NCI-H748 (cell line): ENCODE data around the gene ATP10B.

Source experiments
- DNase-seq: peaks from one replicate; lab custom pipeline; 2025; ENCODE audit not compliant: unreplicated experiment; lab: John Stamatoyannopoulos, UW

Gene ATP10B

DNA sequence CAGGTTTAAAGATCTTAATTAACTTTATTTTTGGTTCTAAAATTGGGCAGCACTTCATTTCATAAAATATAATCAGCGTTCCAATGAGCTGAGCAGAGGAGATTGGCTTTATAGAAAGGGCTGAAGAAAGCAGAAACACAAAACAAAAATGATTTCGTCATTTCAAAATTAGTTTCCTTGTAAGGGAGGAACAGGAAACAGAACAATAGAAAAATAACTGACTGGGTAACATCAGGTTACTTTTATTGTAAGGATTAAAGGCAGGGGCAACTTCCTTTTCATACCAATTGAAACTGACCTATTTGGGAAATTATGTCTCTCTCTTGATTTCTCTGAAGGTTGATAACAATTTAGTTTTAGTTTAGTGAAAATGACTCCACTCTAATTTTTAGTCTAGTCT lies 157.1 kb downstream of the ATP10B start:
- DNase-seq = no peak

DNA sequence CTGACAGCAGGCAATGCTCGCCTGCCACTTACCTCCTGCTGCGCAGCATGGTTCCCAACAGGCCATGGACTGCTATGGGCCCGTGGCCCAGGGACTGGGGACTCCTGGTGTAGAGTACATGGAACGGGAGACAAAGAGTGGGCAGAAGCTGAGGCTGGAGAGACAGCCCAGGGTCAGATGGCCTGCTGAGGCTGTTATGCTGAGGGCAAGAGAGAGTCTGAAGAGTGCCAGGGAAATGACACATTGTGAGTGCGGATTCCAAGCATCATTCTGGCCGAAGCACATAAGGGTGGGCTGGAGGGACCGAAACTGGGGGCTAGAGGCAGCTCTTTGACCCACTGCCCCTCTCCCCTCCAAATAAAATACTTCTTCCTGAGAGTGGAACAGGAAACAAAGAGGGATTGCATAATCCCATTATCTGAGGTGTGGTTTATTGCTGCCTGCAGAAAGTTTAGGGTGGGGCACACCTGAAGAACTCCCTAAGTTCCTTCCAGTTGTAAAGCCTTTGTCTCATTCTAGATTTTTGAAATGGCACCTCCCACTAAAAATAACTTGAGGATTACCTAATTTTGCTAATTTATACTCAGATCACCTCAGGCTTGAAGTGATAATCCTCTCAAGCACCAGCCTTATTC lies 158.1 kb downstream of the ATP10B start:
- DNase-seq = no peak

DNA sequence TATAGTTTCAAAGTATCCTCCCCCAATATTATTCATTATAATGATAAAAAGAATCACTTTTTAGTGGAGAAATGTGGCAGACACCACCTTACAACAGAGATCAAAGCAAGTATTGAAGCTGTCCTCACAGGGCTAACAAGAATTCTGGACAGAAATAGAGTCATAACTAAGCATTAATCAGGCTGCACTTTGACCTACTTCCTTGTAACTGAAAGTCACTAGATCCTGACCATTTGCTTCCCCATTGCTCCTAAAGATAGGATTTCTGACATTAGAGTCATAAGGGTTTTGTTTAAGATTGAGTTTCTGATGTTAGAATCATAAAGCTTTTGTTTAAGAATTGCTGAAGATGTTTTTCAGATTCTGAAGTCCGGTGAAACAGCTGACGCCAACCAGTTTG lies 159.7 kb downstream of the ATP10B start:
- DNase-seq = no peak

DNA sequence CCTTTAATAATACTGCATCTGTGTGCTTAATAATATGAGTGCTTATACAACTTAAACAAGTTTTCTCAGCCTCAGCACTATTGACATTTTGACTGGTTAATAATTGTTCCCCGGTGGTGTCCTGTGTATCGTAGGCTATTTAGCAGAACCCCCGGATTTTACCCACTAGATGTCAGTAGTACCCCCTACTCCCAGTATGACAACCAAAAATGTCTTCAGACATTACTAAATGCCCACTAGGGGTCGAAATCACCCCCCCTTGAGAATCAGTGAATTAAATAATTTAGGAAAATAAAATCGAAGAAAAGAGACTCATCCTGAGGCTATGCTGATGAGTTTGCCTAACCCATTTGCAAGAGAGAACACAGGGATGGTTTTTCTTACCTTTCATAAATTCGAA lies 166.3 kb downstream of the ATP10B start:
- DNase-seq = peak; percentile 34

DNA sequence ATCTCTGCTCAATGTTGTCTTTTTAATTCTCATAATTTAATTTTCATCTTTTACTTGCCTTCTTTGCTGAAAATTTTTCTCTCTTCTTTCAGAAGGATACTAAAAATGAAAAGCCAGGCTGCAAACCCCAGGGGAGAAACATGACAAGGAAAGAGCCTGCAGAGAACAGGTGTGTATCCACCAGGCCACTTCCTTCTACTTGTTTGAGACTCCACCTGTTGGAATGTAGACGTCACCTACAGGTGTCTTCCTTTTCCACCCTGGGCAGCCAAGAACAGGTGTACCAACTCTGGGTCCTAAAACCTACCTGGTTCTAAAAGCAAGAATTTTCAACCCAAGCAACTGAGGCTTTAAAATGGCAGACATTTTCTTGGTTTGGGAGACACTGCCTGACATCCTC lies 166.8 kb downstream of the ATP10B start:
- DNase-seq = no peak

DNA sequence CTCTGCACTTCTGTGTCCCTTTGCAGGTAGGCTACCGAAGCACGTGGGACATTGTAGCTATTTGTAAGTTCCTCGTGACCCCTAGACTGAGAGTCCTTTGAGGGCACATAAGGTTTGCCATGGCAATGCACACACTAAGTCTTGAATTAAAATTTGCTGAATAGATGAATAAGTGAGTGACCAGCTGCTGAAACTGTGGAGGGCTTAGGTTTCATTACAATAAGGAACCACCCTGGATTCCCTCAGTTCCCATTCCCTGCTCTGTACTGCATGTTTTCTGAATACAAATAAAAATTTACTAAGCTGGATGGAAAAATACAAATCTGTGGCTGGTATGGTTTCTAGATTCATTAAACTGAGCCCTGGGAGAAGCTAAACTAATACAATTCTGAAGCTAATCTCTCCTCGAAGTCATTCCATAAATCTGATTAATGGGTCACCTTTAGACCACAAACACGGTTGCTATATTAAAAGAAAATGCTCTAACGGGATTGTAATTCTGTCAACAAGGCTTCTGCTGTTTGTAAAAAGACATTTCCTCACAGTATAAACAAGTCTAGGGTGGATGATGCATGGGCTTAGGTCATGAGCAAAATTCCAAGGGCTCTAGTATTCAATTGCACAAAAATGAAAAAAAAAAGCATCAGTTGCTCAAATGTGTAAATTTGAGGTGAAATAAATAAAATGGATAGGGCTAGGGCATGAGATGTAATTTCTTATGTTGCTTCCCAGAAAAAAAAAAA lies 172.3 kb downstream of the ATP10B start:
- DNase-seq = no peak

DNA sequence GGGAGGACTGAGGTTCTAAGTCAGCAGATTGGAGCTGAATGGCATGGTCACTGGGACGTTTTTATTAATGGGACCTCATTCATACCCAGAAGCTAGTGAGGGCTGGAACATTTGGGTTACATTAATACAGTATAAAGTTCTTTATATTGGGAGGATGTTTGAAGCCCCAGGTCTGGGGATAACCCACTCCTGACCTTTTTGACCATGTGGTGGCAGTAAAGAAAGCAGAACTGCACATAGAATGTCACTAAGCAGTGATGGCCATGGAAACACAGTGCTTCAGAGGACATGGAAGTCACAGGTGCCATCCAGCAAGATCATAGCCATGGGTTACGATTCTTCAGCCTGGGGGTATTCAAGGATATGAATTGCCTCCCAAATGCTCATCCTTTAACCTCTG lies 176.0 kb downstream of the ATP10B start:
- DNase-seq = peak; percentile 13

DNA sequence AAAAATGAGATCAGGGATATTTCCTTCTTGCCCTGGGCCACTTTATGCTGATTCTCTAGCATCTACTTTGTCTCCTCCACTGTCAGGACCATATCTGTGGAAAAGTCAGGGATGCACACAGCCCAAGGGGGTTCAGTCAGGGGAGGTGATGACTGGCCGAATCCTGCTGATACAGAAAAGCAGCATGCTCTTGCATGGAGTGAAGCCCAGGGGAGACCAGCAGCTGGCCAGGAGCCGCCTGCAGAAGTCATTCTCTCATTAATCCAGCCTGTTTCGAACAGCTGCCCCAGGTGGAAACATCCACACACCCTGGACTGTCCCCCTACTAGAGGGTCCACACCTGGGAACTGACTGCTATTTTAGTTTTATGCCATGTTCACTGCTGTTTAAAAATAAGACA lies 177.1 kb downstream of the ATP10B start:
- peak; percentile 51 for DNase-seq

DNA sequence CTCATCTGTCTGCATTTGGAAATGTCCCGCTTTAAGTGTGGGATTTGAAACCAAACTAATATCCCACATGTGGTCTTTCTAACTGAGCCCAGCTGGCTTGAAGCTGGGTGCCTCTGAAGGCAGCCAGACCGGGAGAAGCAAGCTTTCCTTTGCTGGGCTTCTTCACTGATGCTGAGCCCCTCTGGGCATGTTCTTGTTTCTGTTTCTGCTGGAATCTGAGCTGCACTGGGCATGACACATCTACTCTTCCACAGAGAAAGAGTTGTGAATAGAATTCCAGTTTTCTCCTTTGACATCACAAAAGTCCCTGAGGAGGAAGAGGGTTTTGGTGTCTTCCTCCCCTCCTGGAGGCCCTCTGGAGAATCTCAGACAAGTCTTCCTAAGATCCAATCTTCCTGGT lies 179.5 kb downstream of the ATP10B start:
- no peak for DNase-seq

DNA sequence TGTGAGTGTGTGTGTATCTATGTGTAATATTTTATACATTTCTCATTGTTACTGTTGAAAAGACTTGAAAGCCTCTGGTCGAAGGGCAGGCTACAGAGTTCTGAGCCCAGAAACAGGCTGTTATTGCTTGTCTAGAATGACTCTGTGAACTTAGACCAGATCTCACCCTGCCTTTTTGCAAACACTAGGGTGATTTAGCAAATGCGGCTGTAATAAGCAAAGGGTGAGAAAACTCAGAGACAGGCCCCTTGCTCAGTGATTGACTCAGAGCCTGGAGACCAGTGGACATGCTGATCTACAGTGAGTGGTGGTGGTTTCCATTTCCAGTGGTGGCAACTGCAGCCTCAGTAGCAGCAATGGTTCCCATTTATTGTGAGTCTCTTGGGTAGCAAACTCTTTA lies 183.7 kb downstream of the ATP10B start:
- DNase-seq = no peak

DNA sequence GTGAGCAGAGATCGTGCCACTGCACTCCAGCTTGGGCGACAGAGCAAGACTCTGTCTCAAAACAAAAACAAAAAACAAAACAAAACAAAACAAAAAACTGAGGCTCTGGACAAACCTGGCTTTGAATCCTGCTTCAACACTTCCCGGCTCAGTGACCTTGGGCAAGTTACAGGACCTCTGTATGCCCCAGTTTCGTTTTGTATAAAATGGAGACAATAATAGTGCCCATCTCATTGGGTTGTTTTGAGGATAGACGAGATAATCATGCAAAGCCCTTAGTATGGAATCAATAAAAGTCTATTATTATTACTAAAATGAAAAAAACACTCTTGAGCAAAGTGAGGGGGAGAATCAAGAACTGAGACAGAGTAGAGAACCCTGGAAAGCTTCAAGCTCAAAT lies 184.9 kb downstream of the ATP10B start:
- no peak for DNase-seq

DNA sequence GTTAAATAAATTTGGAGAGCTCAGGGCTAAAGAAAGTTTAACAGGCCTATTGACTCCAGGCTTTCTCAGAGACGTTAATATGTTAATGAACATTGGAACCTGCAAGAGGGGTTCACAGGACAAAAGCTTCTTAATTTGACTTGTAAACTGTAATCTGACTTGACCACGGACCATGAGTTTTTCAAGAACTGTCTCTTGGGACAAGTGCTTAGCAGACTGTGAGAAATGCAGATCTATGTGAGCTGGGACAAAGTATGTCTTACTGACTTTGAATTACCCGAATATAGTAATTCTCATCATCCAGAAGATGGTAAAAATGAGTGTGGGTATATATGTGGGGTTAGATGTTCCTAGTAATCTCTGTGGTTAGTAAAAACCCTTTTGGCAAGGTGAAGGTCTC lies 186.6 kb downstream of the ATP10B start:
- DNase-seq = no peak

DNA sequence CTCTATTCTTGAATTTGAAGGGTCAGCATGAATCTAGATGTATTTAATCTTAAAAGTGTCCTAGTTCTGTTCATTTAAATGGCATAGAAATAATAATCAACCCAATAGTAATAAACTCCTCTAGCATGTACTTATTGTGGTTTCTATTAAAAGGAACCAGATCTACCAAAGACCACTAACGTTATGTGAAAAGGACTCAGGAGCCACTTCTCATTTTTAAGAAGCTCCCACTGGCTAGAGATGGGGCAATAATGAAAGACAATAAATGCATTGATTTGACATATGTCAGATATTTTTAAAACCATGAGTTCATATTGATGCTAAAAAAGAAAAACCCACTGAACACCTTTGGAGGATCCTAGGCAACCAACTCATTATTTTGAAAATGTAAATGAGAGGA lies 191.9 kb downstream of the ATP10B start:
- DNase-seq = no peak

DNA sequence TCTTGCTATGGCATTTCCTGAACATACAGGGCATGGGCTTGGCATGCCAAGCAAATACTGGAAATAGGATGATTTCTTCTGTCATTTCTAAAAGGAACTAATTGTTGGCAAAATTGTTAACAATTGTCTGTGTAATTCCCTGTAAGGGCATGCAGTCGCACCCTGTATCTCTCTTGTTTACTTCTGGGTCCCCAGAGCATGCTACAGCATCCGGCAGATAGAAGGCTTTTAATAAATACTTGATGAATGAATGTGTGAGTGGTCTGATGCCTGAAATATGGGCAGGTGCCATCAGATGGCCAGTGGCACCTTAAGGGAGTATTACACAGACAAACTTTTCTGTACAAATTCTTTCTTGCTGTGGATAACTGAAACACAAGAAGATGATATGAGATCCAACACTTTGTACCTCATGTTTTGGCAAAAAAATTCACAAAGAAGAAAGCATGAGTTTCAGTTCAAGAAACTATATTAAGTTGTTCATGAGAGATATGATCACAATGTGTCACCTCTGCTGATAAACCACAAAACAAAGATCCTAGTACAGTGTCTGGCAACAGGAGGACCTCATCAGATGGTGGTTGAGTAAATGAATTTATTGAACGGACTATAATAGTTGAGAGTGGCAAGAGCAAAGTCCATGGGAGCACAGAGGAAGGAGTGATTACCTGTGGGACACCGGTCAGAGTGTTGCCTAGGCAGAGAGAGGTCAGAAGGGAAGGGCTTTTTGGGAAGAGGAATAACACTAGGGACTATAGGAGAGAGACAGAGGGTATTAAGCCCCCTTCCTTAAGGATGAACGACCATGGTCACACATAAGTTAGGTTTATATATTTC lies 194.2 kb downstream of the ATP10B start:
- no peak for DNase-seq

DNA sequence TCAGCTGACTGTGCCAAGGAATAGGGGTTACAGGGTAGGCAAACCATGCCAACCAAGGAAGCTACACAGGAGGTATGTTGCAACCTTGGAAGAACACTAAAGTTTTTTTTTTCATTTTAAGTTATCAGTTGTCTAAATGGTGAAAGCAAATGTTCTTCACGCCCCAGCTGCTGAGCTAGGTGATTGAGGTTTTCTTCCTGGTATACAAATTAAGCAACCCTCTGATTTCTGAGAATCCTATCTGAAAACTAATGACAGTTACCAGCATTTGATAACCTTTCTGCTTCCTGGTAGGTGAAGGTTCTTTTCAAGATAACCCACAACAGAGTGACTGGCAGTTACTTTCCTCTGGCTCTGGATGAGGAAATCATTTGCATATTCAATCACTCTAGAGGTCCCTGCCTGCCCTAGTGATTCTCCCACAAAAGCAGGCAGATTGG lies 194.9 kb downstream of the ATP10B start:
- DNase-seq = no peak

DNA sequence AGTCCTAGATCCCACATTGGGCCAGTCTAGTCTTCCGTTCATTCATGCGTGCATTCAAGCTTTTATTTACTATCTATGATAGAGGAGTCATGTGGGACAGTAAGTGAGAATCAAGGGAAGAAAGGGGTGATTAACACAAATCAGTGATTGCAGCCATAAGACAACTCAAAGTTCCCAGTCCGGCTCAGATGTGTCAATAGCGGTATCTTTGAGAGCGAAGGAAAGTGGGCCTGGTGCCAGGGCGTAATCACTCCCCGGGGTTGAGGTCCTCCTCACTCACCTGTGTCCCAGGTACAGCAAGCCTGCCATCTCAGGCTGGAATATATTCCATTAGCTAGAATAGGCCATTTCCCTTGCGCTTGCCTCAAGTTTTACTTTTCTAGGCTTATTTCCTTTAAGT lies 196.3 kb downstream of the ATP10B start:
- peak; percentile 12 for DNase-seq

DNA sequence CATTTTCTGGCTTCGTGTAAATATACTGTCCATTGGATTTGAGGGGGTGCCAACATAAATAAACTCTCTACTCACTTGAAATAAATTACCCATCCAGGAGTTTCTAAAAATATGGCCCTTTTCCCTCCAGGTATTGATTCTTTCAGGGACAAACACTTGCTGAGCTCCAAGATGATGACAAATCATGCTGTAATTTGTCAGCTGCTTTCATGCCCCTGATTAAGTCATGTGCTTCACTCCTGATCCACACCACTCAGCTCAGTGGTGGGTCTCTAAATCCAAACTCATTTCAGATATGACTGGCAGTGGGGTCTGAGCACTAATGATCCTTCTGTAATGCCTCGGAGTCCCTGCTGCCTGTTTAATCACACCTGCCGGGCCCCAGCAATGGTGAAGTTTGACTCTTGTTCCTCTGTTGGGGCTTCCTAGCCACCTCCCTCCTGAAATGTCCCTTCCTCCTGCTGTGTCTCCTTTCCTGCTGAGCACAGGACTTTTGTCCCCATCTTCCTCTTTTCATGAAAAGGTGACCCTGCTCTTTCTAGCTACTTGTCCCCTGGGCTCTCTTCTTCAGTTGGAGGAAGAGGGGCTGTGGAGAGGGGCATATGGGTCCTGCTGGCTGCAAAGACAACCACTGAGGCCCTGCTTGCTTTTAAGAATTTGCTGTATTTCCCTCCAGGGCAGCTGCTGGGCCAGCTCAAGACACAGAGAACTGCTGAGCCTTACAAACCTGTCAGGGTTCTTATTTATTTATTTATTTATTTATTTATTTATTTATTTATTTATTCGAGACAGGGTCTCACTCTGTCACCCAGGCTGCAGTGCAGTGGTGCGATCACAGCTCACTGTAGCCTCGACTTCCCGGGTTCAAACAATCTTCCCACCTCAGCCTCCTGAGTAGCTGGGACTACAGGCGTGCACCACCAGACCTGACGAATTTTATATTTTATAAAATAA lies 200.0 kb downstream of the ATP10B start:
- peak; percentile 84 for DNase-seq

DNA sequence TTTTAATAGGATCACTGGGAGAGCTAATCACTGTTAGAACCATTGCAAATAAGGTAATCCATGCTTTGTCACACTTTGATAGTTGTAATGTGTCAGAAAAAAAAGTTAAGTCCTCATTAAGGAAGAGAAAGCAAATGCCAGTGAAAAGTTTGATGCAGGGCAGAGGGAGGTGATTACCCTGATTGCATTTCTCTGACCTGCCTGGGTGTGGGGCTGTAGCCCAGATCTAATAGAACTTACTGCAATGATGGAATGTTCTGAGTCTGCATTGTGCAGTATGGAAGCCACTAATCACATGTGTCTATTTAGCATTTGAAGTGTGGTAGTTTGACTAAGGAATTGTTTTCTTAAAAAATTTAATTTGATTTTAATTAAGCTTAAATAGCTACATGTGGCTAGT lies 202.7 kb downstream of the ATP10B start:
- peak; percentile 31 for DNase-seq

DNA sequence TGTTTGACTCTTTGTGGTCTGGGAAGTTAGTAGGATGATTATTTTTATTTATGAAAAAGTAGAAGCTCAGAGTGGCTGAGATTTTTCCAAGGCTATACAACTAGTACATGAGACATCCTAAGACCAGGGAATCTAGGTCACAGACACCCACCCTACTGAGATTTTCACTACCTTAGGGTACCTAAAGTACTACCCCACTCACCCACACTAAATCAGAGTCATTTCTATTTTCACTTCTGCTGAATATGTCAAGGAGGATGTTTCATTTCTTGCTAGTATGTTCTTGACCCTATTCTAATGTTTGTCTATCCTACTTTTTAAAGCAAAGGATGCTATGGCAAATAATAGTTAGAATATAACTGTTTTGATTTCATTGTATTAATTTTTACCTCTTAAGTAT lies 206.0 kb downstream of the ATP10B start:
- no peak for DNase-seq

DNA sequence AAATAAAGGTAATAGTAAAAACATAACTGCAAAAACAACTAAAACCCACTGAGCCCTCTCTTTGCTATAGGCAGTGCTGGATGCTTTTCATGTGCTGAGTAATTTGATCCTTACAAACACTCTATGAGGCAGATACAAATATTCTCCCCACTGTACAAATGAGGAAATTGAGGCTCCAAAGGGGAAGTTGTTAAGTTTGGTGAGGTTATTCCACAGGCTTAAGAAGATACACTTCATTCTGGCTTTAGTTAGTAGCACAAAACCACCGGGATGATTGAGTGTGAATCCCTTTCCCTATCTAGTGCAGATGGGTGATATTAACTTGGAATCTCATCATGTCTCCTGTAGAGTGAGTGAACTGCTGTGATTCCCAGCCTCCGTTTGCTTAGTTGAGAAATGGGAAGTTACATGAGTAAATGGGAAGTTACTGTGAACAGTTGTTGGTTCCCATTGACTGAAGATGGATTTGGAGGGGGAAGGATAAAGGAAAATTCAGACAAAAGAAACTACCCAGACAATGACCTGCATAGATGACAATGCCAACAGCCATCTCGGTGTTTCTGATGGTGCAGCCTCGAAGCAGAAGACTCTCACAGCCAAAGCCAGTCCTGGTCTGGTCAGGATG lies 208.3 kb downstream of the ATP10B start:
- no peak for DNase-seq
